ENCODE measurements around the gene PLPPR3.

The PLPPR3 gene

GRCh38 chr19:808423-808775 lies 13.4 kb downstream of the PLPPR3 start:
- no peak for DNase-seq (ENCODE audit: low spot score)

GRCh38 chr19:807627-808422 lies 13.9 kb downstream of the PLPPR3 start:
- peak; percentile 9 for DNase-seq (ENCODE audit: low spot score)

- DNase-seq (ENCODE audit: low spot score) = no peak
Observed at GRCh38 chr19:806815-807421, 14.8 kb downstream of the PLPPR3 start.

- DNase-seq (ENCODE audit: low spot score) = no peak
Observed at GRCh38 chr19:805600-806550, 15.9 kb downstream of the PLPPR3 start.

GRCh38 chr19:805166-805551 lies 16.6 kb downstream of the PLPPR3 start:
- peak; percentile 9 for DNase-seq (ENCODE audit: low spot score)

- no peak for DNase-seq (ENCODE audit: low spot score)
Observed at GRCh38 chr19:804419-805165, 17.2 kb downstream of the PLPPR3 start.

- DNase-seq (ENCODE audit: low spot score) = no peak
Observed at GRCh38 chr19:803686-804418, 17.9 kb downstream of the PLPPR3 start.

GRCh38 chr19:803099-803561 lies 18.6 kb downstream of the PLPPR3 start:
- no peak for DNase-seq (ENCODE audit: low spot score)

GRCh38 chr19:802498-803098 lies 19.2 kb downstream of the PLPPR3 start:
- peak; percentile 9 for DNase-seq (ENCODE audit: low spot score)

GRCh38 chr19:801861-802497 lies 19.8 kb downstream of the PLPPR3 start:
- peak; percentile 38 for DNase-seq (ENCODE audit: low spot score)

- peak; percentile 58 for DNase-seq (ENCODE audit: low spot score)
Observed at GRCh38 chr19:801030-801860, 20.5 kb downstream of the PLPPR3 start.

- DNase-seq (ENCODE audit: low spot score) = peak; percentile 38
Observed at GRCh38 chr19:800360-801029, 21.3 kb downstream of the PLPPR3 start.

GRCh38 chr19:799076-799881 lies 22.5 kb downstream of the PLPPR3 start:
- DNase-seq (ENCODE audit: low spot score) = peak; percentile 26

GRCh38 chr19:798415-799075 lies 23.2 kb downstream of the PLPPR3 start:
- peak; percentile 20 for DNase-seq (ENCODE audit: low spot score)

GRCh38 chr19:797528-798414 lies 24.0 kb downstream of the PLPPR3 start:
- peak; percentile 100 for DNase-seq (ENCODE audit: low spot score)

Data from AG20443 (cell line).